Stimulated activated naive CD8-positive, alpha-beta T cell treated with anti-CD3 and anti-CD28 coated beads, Interleukin-15, Interleukin-2, amounts not matched to agents 100 U/mL and 50 U/mL, for 24 hours (primary cell): ENCODE data around the gene TRAF5.
"Not testable (repeated sequence)": the region's sequence is repeated elsewhere in the genome, so short reads cannot be mapped to it uniquely, and the experiment has no call there.

Source experiments
- ATAC-seq: fragments of 150-1000 bp; cut with Tn5 transposase; one replicate; pipeline ENCODE4 v1.10.0; 2021
- DNase-seq: peaks from one replicate; pipeline ENCODE4 v3.0.0; 2021

The TRAF5 gene

DNA sequence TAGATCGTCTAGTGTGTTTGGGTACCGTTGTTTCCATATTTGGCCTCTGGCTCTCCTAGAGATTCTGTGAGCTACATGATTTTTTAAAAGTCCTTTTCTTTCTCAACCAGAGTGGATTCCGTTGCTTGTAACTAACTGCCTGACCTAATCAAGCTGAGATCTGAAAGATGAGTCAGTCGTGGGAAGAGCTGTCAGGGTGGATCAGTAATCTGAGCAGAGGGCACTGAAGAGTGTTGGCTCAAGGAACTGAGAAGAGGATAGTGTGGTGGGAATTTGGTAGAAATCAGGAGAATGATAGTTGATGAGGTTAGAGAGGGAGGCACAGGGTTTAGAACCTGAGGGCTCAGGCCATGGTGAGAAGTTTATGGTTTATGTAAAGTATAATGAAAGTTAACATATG, 52.2 kb downstream of the TRAF5 start:
- DNase-seq = no peak
- ATAC-seq = peak; percentile 72

DNA sequence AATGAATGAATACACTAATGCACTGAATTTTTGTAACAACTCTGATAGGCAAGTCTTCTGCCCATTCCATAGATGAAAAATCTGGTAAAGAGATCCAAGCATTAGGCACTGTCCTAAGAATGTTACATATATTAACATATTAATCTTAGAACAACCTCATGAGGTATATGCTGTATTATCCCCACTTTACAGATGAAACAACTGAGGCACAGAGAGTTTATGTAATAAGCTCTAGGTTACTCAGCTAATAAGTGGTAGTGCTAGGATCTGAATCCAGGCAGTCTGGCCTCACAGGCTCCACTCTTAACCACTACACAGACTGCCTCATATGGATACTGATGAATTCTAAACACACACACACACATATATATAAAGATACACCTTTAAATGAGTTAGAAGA, 52.8 kb downstream of the TRAF5 start:
- ATAC-seq (no peak), DNase-seq (no peak)

DNA sequence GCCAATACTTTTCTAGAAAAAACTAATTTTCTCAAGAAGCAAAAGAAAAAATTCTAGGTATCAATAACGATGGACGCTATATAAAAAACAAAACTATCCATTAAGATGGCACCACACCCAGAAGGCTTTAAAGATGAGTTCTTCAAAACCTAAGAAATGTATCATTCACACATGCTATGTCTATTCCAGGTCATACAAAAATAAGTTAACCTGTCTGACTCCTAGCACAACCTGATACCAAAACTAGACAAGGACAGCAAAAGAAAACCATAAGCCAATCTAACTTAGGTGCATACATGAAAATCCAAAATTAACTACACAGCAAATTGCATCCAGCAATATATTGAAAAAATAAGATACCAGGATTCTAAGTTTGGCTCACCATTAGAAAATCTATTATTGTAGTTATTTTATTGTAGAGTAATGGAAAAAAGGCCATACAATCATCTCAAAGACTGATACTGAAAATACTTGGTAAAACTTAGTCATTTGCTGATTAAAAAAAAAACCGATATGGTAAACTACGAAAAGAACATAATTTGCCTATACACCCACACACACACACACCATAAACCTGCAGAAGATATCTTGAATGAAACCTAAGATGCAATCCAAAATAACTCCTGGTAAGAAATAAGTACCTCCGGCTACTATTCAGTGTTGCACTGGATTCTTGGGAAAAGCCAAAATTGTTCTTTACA, 55.0 kb downstream of the TRAF5 start:
- ATAC-seq (no peak), DNase-seq (no peak)

DNA sequence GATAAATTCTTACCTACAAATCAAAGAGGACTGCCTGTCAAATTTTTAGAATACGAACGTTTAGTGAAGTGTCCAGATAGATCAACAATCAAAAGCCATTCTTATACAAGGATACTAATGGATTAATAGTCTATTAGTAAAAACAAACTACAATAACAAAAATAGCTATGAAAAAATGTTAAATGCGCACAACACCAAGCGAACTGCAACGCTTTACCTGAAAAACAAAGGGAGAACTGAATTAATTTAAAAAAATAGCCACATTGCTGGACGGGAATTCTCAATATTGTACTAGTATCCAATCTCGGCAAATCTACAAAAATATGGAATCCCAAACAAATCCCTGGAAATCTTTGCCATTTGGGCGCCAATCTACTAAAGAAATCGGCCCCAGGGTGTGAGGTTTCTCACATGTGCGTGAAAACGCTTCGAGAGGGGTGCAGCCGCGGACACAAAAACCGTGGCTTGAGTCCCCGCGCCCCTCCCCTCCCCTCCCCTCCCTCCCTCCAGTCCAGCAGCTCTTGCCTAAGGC, 55.6 kb downstream of the TRAF5 start:
- no peak for DNase-seq
- no peak for ATAC-seq

DNA sequence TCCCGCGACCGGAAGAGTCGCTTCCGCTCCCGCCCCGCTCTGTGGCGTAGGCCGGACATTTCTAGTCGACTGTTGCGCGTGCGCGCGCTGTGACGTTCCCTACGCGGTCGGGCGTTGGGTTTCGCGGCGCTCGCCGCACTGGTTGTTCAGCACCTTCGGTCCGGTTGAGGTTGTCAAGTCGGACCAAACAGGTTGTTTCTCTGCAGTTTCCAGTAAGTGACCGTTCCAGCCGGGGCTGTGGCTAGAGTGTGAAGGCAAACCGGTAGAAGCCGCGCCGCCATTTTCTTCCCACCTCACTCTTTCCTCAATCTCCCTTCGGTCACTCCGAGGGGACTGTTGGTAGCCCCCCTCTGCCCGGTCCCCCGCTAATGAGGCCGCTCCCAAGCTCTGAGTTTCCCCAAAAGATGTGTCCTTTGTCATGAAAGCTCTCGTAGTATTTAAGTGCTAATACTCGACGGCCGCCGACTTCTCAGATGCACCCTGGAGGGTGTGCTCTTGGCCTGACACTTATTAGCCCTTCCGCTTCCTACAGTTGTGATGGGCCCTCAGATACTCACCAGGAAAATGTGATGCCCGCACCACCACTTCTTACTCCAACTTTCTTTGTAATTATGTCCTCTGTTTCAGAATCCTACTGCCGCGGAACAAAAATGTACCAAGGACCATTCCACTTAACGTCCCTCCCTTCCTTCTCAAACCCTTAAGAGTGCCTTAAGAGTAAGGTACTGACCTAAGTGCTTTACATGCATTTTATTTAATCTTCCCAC, 56.3 kb downstream of the TRAF5 start:
- ATAC-seq (peak; percentile 89), DNase-seq (peak; percentile 89)

DNA sequence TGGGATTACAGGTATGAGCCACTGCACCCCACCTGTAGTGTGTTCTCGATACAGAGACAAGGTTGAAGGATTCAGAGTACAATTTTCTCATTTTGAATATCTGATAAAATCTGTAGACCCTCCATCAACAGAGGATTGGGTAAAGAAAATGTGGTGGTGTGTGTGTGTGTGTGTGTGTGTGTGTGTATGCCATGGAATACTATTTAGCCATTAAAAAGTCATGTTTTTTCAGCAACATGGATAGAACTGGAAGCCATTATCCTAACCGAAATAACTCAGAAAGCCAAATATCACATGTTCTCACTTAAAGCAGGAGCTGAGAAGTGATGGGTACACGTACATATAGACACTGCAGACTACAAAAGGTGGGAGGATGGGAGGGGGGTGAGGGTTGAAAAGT, 57.9 kb downstream of the TRAF5 start:
- DNase-seq = no peak
- ATAC-seq = no peak

DNA sequence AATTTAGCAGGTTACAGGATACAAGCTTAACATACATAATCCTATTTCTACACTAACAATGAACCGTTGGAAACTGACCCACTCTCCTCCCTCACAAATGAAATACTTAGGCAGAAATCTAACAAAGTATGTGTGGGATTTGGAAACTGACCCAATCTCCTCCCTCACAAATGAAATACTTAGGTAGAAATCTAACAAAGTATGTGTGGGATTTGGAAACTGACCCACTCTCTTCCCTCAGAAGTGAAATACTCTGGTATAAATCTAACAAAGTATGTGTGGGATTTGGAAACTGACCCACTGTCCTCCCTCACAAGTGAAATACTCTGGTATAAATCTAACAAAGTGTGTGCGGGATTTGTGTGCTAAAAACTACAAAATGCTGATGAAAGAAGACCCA, 60.3 kb downstream of the TRAF5 start:
- DNase-seq = no peak

DNA sequence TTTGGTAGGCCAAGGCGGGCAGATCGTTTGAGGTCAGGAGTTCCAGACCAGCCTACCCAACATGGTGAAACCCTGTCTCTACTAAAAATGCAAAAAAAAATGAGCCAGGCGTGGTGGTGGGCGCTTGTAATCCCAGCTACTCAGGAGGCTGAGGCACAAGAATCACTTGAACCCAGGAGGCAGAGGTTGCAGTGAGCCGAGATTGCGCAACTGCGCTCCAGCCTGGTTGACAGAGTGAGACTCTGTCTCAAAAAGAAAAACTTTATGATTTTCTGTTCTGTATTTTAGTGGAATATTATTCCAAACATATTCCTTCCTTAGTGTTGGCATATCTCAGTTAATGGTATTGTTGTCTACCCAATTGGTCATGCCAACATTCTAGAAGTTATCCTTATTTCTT, 64.2 kb downstream of the TRAF5 start:
- ATAC-seq, DNase-seq: not testable (repeated sequence)

More for the DNA sequence above, 60.3 kb downstream of the TRAF5 start:
- ATAC-seq = no peak

DNA sequence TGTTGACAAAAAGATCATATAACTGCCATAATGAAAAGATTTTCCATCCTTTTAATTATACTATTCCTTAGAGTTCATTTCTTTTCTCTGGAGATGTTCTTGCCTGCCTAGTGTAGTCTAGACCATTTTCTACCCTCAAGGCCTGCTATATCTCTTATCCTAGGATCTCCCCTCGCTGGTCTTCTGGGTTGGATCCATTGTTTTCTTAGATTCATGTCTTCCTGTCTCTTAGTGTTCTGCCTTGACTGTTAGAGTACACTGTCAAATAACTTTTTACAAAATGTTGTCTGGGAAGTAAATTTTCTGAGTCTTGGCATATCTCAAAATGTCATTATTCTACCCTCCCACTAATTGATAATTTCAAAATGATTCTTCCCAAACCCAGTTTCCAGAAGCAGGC, 66.6 kb downstream of the TRAF5 start:
- no peak for ATAC-seq
- no peak for DNase-seq

DNA sequence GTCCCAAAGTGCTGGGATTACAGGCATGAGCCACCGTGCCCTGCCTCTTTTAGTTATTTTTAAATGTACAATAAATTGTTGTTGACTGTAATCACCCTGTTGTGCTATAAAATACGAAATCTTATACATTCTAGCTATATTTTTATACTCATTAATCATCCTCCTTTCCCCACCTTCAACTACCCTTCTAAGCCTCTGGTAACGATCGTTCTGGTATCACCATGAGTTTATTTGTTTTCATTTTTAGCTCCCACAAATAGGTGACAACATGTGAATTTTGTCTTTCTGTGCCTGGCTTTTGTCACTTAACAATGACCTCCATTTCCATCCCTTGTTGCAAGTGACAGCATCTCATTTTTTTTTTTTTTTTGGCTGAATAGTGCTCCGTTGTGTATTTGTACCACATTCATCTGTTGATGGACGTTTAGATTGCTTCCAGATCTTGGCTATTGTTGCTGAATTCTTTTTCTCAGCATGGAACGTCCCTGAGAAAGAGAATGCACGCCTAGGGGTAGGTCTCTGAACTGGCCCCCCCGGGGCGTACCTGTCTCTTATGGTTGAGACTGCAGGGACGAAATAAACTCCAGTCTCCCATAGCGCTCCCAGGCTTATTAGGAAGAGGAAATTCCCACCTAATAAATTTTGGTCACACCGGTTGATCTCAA, 71.8 kb downstream of the TRAF5 start:
- not testable (repeated sequence) for DNase-seq, ATAC-seq

DNA sequence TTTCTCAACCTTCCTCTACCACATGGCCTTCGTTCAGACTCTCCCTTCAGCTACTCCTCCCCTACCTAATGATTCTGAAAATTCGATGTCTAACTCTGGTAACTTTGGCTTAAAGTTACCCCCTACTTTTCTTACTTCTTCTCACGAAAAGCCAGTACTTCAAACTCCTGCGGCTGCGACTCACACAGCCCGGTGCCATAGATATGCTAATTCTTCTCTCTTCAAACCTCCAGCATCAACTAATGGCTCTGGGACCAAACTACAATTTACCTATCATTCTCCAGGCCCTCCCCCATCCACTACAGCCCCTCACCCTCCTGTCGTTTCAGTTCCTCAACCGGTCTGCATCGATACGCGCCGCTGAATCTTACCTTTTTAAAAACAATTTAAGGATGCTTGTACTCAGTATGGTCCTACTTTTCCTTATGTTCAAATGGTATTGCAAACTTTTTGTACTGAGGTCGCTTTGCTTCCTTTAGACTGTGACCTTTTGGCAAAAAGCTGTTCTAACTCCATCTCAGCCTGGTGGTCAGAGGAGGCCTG, 73.3 kb downstream of the TRAF5 start:
- not testable (repeated sequence) for DNase-seq

DNA sequence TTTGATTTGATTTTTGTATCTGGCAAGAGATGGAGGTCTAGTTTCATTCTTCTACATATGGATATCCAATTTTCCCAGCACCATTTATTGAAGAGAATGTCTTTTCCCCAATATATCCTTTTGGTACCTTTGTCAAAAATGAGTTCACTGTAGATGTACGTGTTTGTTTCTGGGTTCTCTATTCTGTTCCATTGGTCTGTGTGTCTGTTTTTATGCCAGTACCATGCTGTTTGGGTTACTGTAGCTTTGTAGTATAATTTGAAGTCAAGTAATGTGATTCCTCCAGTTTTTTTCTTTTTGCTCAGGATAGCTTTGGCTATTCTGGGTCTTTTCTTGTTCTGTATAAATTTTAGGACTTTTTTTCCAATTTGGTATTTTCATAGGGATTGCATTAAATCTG, 75.1 kb downstream of the TRAF5 start:
- not testable (repeated sequence) for DNase-seq, ATAC-seq

More for the DNA sequence above, 73.3 kb downstream of the TRAF5 start:
- not testable (repeated sequence) for ATAC-seq

DNA sequence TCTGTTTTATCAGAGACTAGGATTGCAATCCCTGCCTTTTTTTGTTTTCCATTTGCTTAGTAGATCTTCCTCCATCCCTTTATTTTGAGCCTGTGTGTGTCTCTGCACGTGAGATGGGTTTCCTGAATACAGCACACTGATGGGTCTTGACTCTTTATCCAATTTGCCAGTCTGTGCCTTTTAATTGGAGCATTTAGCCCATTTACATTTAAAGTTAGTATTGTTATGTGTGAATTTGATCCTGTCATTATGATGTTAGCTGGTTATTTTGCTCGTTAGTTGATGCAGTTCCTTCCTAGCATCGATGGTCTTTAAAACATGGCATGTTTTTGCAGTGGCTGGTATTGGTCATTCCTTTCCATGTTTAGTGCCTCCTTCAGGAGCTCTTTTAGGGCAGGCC, 79.5 kb downstream of the TRAF5 start:
- DNase-seq, ATAC-seq: not testable (repeated sequence)

DNA sequence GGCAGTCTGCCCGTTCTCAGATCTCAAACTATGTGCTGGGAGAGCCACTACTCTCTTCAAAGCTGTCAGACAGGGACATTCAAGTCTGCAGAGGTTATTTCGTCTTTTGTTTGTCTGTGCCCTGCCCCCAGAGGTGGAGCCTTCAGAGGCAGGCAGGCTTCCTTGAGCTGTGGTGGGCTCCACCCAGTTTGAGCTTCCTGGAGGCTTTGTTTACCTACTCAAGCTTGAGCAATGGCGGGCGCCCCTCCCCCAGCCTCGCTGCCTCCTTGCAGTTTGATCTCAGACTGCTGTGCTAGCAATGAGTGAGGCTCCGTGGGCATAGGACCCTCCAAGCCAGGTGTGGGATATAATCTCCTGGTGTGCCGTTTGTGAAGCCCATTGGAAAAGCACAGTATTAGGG, 81.1 kb downstream of the TRAF5 start:
- not testable (repeated sequence) for ATAC-seq, DNase-seq

DNA sequence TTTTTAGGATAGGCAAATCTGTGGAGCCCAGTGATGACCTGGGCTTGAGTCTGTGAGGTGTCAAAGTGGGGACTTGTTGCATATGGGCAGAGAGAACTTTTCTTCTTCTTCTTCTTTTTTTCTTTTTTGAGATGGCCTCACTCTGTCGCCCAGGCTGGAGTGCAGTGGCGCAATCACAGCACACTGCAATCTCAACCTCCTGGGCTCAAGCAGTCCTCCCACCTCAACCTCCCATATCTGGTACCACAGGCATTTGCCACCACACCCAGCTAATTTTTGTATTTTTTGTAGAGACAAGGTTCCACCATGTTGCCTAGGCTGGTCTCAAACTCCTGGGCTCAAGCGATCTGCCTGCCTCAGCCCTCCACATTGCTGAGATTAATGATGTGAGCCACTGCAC, 85.0 kb downstream of the TRAF5 start:
- DNase-seq (no peak), ATAC-seq (no peak)

DNA sequence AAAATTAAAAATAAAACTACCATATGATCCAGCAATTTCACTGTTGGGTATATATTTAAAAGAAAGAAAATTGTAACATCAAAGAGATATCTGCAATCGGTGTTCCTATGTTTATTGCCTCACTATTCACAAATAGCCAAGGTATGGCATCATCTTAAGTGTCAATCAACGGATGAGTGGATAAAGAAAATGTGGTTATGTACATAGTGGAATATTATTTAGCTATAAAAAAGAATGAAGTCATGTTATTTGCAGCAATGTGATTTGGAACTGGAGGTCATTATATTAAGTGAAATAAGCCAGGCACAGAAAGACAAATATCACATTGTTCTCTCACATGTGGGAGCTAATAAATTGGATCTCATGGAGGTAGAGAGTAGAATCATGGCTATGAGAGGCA, 89.1 kb downstream of the TRAF5 start:
- no peak for ATAC-seq
- no peak for DNase-seq

DNA sequence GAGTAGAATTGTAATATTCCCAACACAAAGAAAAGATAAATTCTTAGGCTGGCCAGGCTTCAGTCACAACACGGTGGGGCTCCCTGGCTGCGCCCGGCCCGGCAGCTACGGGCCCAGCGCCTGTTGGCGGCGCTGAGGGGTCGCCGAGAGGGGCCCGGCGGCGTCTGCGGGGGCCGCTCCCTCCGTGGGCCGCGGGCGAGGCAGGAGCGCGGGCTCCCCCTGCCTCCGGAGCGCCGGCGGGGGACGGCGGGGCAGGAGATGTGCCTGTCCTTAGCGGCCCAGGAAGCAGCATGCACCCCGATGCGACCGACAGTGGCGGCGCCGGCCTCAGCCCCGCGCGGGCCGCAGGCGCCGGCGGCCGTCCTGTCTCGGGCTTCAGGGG, 89.6 kb downstream of the TRAF5 start:
- peak; percentile 72 for ATAC-seq
- DNase-seq = peak; percentile 50

DNA sequence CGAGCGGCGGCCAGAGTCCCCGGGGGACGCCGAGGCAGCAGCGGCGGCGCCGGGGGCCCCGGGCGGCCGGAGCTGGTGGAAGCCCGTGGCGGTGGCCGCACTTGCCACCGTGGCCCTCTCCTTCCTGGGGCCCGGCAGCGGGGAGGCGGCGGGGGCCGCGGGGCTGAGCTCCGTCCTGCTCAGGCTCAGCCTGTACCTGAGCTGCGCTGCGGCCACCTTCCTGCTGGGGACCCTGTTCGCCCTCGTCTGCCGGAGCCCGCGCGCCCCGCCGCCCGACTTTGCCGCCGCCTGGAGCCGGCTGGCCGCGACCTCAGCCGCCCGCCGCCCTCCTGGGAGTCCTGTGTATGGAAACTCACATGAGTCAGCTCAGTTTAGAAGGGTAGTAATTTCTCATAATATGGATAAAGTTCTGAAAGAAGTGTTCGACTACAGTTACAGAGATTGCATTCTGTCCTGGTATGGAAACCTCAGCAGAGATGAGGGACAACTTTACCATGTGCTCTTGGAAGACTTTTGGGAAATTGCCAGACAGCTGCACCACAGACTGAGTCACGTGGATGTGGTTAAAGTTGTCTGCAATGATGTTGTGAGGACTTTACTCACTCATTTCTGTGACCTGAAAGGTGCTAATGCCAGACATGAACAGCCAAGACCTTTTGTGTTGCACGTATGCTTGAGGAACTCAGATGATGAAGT, 90.1 kb downstream of the TRAF5 start:
- peak; percentile 60 for DNase-seq
- peak; percentile 67 for ATAC-seq

DNA sequence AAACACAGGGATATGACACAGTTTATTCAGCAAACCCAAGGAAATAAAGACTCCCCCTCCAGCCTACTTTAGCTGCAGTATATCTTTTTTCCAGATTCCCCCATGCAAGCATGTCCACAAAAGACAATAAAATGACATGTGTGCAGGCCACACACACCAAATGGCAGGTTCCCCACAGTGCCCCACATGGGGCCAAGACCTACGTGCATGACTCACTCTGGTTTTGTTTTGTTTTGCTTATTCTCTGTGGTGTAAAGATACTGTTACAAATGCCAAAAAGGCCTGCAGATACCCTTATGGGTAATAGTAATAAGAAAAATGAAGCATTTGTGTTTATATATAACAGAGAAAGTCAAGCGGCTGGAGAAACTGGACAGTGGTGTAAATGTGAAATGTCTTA, 93.8 kb downstream of the TRAF5 start:
- peak; percentile 12 for DNase-seq

DNA sequence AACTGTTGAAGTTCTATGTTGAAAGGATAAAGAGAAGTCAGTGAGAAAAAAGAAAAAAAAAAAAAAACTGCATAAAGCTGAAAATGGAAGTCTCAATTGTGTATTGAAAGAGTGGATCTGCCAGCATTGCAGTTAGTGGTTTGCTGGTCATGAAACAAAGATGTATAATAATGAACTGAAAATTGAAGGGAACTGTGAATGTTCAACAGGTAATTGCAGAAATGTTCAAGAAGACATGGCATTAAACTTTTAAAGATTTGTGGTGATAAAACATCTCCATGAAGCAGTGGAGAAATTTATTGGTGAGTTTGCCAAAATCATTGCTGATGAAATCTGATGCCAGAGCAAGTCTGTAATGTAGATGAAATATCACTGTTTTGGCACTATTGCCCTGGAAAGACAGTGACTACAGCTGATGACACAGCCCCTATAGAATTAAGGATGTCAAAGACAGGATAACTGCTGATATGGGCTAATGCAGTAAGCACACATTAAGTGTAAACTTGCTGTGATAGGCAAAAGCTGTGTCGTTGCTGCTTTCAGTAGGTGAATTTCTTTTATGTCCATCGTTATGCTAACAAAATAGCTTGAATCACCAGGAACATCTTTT, 94.3 kb downstream of the TRAF5 start:
- ATAC-seq = no peak
- no peak for DNase-seq

More for the DNA sequence above, 93.8 kb downstream of the TRAF5 start:
- peak; percentile 36 for ATAC-seq

DNA sequence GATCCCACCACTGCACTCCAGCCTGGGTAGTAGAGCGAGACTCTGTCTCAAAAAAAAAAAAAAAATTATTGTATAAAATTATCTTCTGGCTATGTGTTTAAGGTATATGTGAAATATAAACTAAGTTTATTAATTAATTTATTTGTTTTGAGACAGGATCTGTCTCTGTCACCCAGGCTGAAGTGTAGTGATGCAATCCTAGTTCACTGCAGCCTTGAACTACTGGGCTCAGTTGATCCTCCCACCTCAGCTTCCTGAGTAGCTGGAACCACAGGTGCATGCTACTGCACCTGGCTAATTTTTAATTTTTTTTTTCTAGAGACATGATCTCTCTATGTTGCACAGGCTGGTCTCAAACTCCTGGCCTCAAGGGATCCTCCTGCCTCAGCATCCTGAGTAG, 97.4 kb downstream of the TRAF5 start:
- DNase-seq (no peak), ATAC-seq (no peak)
